ENCODE measurements around the gene C10orf67. TPM values are rescaled to one million over a fixed set of nuclear protein-coding genes. Genes with fewer than 3 reads are reported as not detected.

C10orf67 gene
- total and polyA plus RNA-seq, 2 of the 8 experiments (the other 6 are each of a cell fraction or from before 2014, with no cell fraction given), result 0.05 to 0.11 TPM

DNA sequence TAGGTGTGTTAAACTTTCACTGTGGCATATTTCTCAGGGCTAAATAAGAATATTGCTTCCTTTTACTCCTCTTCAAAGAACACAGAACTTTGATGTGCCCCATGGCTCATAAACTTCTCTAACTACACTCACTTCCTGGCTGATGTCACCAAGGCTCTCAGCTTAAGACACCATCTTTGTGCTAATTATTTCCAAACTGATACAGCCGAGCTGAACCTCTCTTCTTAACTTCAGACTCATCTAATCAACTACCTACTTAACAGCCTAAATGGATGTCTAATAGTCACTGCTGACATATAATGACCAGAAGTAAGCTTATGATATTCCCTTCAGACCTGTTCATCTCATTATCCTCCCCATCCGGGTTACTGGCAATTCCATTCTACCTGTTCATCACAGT lies 3.6 kb downstream of the C10orf67 start:
- H3K4me2 ChIP-seq (ENCODE audit: insufficient read depth in 1 of 2, low read depth in 2 of 2, low read length in 2 of 2), result no peak overlapping the region
- H3K56ac ChIP-seq (replicated peaks; ENCODE audit: insufficient read length, low read depth, low read length), result no peak overlapping the region
- H3K4me1 ChIP-seq (replicated peaks in 1 of 4; ENCODE audit: control insufficient read depth in 3 of 4, insufficient read depth in 4 of 4, low read length in 3 of 4), result peaks cover 2 to 9% (median 4%) of the 10 kb centered on the region in 4 experiments; a peak in 4 of 7 replicates
- H3K27me3 ChIP-seq (replicated peaks in 1 of 4; ENCODE audit: control insufficient read depth in 3 of 4, extremely low read depth in 1 of 4, insufficient read depth in 3 of 4, low read length in 3 of 4), result peaks cover 3 to 15% (median 6%) of the 10 kb centered on the region in 4 experiments; a peak in 5 of 7 replicates
- no peaks in the 10 kb centered on the region for H3K9me3 ChIP-seq (ENCODE audit: insufficient read depth in 2 of 2, low read depth in 1 of 2, low read length in 1 of 2)
- no peak overlapping the region for H2AK5ac ChIP-seq (ENCODE audit: low read depth, low read length)
- H3K23me2 ChIP-seq (ENCODE audit: low read depth, low read length), result peaks cover 7% of the 10 kb centered on the region
- FAIRE-seq (no peak), DNase-seq (ENCODE audit: low read depth in 1 of 2, low spot score in 2 of 2) (no peak)
- no peak overlapping the region for H2AFZ ChIP-seq (ENCODE audit: low read length)
- no peak overlapping the region for H2BK12ac ChIP-seq (ENCODE audit: low read depth, low read length)
- CTCF ChIA-PET (ENCODE audit: partially characterized antibody), result interaction anchor here (0.7 to 3.5 kb wide), 8 partner anchors 8 to 353 kb away, joined by 3 to 18 read pairs (median 4); no protein-coding TSS in a partner anchor
- H4K20me1 ChIP-seq (replicated peaks in 1 of 2; ENCODE audit: control insufficient read depth in 1 of 2, insufficient read depth in 2 of 2, low read length in 2 of 2), result no peaks in the 10 kb centered on the region
- no peak overlapping the region for H2BK5ac ChIP-seq (ENCODE audit: low read depth, low read length)
- H3K9ac ChIP-seq (replicated peaks in 1 of 4; ENCODE audit: extremely low read depth in 1 of 4, low read depth in 3 of 4, low read length in 3 of 4), result no peak overlapping the region
- no peak overlapping the region for H4K91ac ChIP-seq (replicated peaks; ENCODE audit: insufficient read length, low read length)
- no peak overlapping the region for H3K4ac ChIP-seq (replicated peaks; ENCODE audit: insufficient read length, low read depth, low read length)
- no peaks in the 10 kb centered on the region for H3K36me3 ChIP-seq (ENCODE audit: control insufficient read depth in 2 of 4, insufficient read depth in 4 of 4, low read length in 3 of 4)
- H3K14ac ChIP-seq (ENCODE audit: insufficient read length), result no peak overlapping the region
- POLR2A ChIA-PET (ENCODE audit: partially characterized antibody), result no interaction called here
- H3K18ac ChIP-seq (ENCODE audit: extremely low read depth, low read length), result no peak overlapping the region
- H3K4me3 ChIP-seq (ENCODE audit: extremely low read depth in 1 of 4, insufficient read depth in 2 of 4, low read depth in 3 of 4, low read length in 4 of 4), result no peak overlapping the region
- no peaks in the 10 kb centered on the region for H3K79me2 ChIP-seq (ENCODE audit: control insufficient read depth in 1 of 2, insufficient read depth in 2 of 2, low read length in 2 of 2)
- H3K79me1 ChIP-seq (ENCODE audit: low read depth, low read length), result no peaks in the 10 kb centered on the region
- H4K5ac ChIP-seq (ENCODE audit: insufficient read length, low read depth, low read length), result no peak overlapping the region
- no peak overlapping the region for H3K27ac ChIP-seq (ENCODE audit: low read depth, low read length)
- 92% methylated on average over 2 of the region's 2 CpGs; no CpG with 5 or more reads in 1 of the 2 experiments for WGBS, 2 experiments (ENCODE audit: extremely low coverage in 1 of 2, insufficient coverage in 1 of 2, insufficient read length in 1 of 2, insufficient replicate concordance in 2 of 2, low coverage in 1 of 2, low lambda C conversion rate in 2 of 2, missing lambda C conversion rate in 1 of 2)
- no peak overlapping the region for H3K23ac ChIP-seq (ENCODE audit: insufficient read length)
- no peak overlapping the region for H2BK120ac ChIP-seq (replicated peaks; ENCODE audit: low read depth, low read length)
- no peak overlapping the region for H2BK20ac ChIP-seq (ENCODE audit: low read length)
- no peak overlapping the region for H2BK15ac ChIP-seq (ENCODE audit: low read length)
- H4K8ac ChIP-seq (ENCODE audit: extremely low read depth, insufficient read depth, low read length), result no peak overlapping the region
- TF ChIP-seq RXRA (IDR thresholded peaks at IDR 0.05; ENCODE audit: insufficient read depth, low read depth, low read length) (no peak), KDM1A (IDR thresholded peaks at IDR 0.05; ENCODE audit: borderline replicate concordance, low read length) (no peak), CBX8 (IDR thresholded peaks at IDR 0.05; ENCODE audit: borderline replicate concordance, low read depth, low read length) (no peak), SIRT6 (IDR thresholded peaks at IDR 0.05; ENCODE audit: low read length) (no peak), TEAD4 (IDR thresholded peaks at IDR 0.05; ENCODE audit: low read depth, low read length) (no peak), SP1 (IDR thresholded peaks at IDR 0.05; ENCODE audit: low read depth, low read length) (no peak), SP2 (IDR thresholded peaks at IDR 0.05; ENCODE audit: low read length) (no peak), RBBP5 (IDR thresholded peaks at IDR 0.05; ENCODE audit: borderline replicate concordance, low read depth, low read length) (no peak), NRF1 (IDR thresholded peaks at IDR 0.05; ENCODE audit: low read depth, low read length) (no peak), TCF12 (IDR thresholded peaks at IDR 0.05; ENCODE audit: low read depth, low read length) (no peak), RFX5 (IDR thresholded peaks at IDR 0.05; ENCODE audit: borderline replicate concordance, low read depth, low read length) (no peak), YY1 (IDR thresholded peaks at IDR 0.05; ENCODE audit: low read depth, low read length) (no peak), CTCF (IDR thresholded peaks at IDR 0.05; ENCODE audit: control extremely low read depth in 1 of 3, insufficient read depth in 1 of 3, low read depth in 1 of 3, low read length in 3 of 3) (no peak)

Measured in H1 (cell line).